Adrenal gland (tissue), 5 donors: ENCODE results near the gene SLIT3.

Experiments used
- POLR2A ChIP-seq, 2 donors: fragments of 450-650 bp; IDR thresholded peaks; one replicate each; pipeline ENCODE4 v1.6.1; 2017; ENCODE audit warnings: antibody characterized with exemption in 2 of 2, mild to moderate bottlenecking in 2 of 2, moderate library complexity in 1 of 2
- TF ChIP-seq, protein P1 (sequence below), 6 experiments: fragments of 450-650 bp in 4 of 6; fragments of 200-600 bp in 2 of 6; sonication (generic) in 1 of 6; IDR thresholded peaks; 1 replicate in 5 of 6; 2 replicates in 1 of 6; pipeline versions ENCODE4 v1.5.1 to v1.8.0; 2016 to 2021; ENCODE audit warnings: antibody characterized with exemption in 6 of 6, mild to moderate bottlenecking in 2 of 6, moderate library complexity in 1 of 6
- donor health status: DM: no; HTN: no; CAD: no.

DNA sequence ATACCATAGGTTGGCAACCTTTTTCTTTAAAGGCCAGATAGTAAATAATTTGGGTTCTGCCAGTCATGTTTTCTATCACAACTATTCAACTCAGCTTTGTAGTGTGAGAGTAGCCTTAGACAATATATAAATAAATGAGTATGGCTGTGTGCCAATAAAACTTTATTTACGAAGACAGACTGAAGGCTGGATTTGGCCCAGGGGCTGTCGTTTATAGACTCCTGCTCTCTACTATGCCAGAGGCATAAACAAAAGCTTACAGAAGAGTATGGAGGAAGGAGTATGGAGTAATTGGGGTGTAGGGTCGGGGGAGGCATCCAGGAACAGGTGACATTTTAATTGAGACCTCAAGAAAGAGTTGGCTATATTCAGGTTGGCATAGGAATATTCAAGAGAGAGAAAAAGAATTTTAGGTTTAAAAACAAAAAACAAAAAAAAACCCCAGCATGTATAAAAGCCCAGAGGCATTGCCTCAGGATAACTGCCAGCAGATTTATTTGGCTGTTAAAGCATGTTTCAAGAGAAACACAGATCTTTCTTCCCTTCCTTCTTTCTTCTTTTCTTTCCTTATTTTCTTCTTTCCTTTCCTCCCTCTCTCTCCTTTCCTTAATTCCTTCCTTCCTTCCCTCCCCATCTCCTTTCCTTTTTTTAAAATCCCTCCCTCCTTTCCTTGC is 39.9 kb downstream of the SLIT3 start:
- TF ChIP-seq, protein P1, sequence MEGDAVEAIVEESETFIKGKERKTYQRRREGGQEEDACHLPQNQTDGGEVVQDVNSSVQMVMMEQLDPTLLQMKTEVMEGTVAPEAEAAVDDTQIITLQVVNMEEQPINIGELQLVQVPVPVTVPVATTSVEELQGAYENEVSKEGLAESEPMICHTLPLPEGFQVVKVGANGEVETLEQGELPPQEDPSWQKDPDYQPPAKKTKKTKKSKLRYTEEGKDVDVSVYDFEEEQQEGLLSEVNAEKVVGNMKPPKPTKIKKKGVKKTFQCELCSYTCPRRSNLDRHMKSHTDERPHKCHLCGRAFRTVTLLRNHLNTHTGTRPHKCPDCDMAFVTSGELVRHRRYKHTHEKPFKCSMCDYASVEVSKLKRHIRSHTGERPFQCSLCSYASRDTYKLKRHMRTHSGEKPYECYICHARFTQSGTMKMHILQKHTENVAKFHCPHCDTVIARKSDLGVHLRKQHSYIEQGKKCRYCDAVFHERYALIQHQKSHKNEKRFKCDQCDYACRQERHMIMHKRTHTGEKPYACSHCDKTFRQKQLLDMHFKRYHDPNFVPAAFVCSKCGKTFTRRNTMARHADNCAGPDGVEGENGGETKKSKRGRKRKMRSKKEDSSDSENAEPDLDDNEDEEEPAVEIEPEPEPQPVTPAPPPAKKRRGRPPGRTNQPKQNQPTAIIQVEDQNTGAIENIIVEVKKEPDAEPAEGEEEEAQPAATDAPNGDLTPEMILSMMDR (IDR thresholded peaks at IDR 0.05), result no peak
- no peak for TF ChIP-seq POLR2A (IDR thresholded peaks at IDR 0.05)
